Measurements from ENCODE around the gene TEKT3. TPM values are rescaled to one million over a fixed set of nuclear protein-coding genes. Genes with fewer than 3 reads are reported as not detected.

The TEKT3 gene
- total and polyA plus RNA-seq, 2 of the 4 experiments (the other 2 are of a cell fraction) = 0.15 TPM; not detected in 1

DNA sequence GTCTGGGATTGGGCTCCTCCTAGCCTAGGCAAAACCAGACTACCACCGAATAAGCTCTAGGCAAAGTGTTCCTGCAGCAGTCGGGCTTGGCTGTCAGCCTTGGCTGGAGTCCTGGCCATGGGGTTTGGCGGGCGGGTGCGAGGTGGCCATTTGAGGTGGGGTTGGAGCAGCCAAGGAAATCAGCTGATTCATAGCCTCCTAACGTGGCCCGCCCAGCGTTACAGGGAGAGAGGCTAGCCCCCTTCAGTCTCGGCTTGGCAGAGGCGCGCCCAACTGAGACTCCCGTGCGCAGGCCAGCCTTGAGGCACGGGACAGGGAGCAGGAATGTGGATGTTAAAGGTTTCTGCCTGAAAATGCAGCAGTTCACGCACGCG is 78.2 kb downstream of the TEKT3 start:
- WGBS, 2 experiments (ENCODE audit: extremely low coverage in 2 of 2, insufficient read length in 1 of 2) = no CpG with 5 or more reads among the region's 17 CpGs
- H3K79me1 ChIP-seq (ENCODE audit: low read depth in 1 of 2, low read length in 2 of 2) = peaks cover 17 to 28% of the 10 kb centered on the region in 2 experiments; a peak in 3 of 4 replicates
- peaks cover 5% of the 10 kb centered on the region; the same call in 1 of the 2 replicates for H3K4me1 ChIP-seq (ENCODE audit: control insufficient read depth, insufficient read depth, low read length)
- peak overlapping the region; percentile 59 for H2AK9ac ChIP-seq (replicated peaks; ENCODE audit: low read depth, low read length, poor library complexity)
- H3K9me1 ChIP-seq (ENCODE audit: insufficient read depth, low read length) = peaks cover 8% of the 10 kb centered on the region; the same call in 1 of the 2 replicates
- DNase-seq (peak; percentile 73), ATAC-seq (ENCODE audit: low read depth) (peak; percentile 36)
- H2AK5ac ChIP-seq (ENCODE audit: low read depth, low read length) = 0 out of 2 replicates have a peak overlapping the region, but pooled peaks have one; percentile 74
- in situ Hi-C loops (cut with MboI; ENCODE audit: low sequenced_read_pairs) = loop anchor here (10.0 to 25.0 kb wide), 3 partner anchors 172 to 699 kb away; no protein-coding TSS in a partner anchor
- dilution Hi-C loops (cut with HindIII; ENCODE audit: low sequenced_read_pairs, unreplicated experiment) = no loop called here
- peak overlapping the region; percentile 58 for H3K23ac ChIP-seq (ENCODE audit: low read depth, low read length)
- peak overlapping the region; percentile 87 for H3K4me2 ChIP-seq (ENCODE audit: low read depth, low read length)
- H3K27ac ChIP-seq (ENCODE audit: insufficient read depth, low read length) = peak overlapping the region; percentile 88
- peak overlapping the region; percentile 36 to 91; a peak in 2 of 4 replicates for H4K8ac ChIP-seq (ENCODE audit: low read depth in 2 of 2, low read length in 2 of 2)
- peak overlapping the region; percentile 81; the same call in 1 of the 2 replicates for H3K18ac ChIP-seq (ENCODE audit: low read depth, low read length)
- H4K5ac ChIP-seq (ENCODE audit: low read depth, low read length) = peak overlapping the region; percentile 49; the same call in 1 of the 2 replicates
- peak overlapping the region; percentile 89 for H3K9ac ChIP-seq (ENCODE audit: low read depth, low read length)
- peak overlapping the region; percentile 93 for H2BK120ac ChIP-seq (ENCODE audit: low read depth, low read length)
- H3K27me3 ChIP-seq (ENCODE audit: control insufficient read depth, insufficient read depth, low read length) = peaks cover 33% of the 10 kb centered on the region
- no TSS peak for BruUV-seq (replicated peaks)
- H3K4me3 ChIP-seq (ENCODE audit: insufficient read depth, low read depth, low read length) = peak overlapping the region; percentile 76
- peak overlapping the region; percentile 52; the same call in 1 of the 3 replicates for H2BK15ac ChIP-seq (ENCODE audit: low read depth, low read length)
- H2BK20ac ChIP-seq (ENCODE audit: low read depth, low read length) = peak overlapping the region; percentile 43
- H3K56ac ChIP-seq (ENCODE audit: extremely low read depth, insufficient read depth, low read length) = peak overlapping the region; percentile 67; the same call in 1 of the 2 replicates
- ChIA-PET CTCF (interaction anchor here (0.7 to 1.9 kb wide), 5 partner anchors 9 to 240 kb away, joined by 3 to 17 read pairs (median 6); no protein-coding TSS in a partner anchor), POLR2A (ENCODE audit: unreplicated experiment) (interaction anchor here (0.5 to 1.6 kb wide), 4 partner anchors 26 to 240 kb away, joined by 3 to 4 read pairs (median 4); no protein-coding TSS in a partner anchor)
- H3K14ac ChIP-seq (replicated peaks; ENCODE audit: low read depth, low read length) = peak overlapping the region; percentile 95; the same call in 1 of the 2 replicates
- no peak overlapping the region for H2BK5ac ChIP-seq (ENCODE audit: low read depth, low read length, poor library complexity, severe bottlenecking)
- H3K4ac ChIP-seq (ENCODE audit: low read depth, low read length) = peak overlapping the region; percentile 92
- H2AFZ ChIP-seq (replicated peaks; ENCODE audit: low read length, poor library complexity) = peak overlapping the region; percentile 95
- H3K36me3 ChIP-seq (ENCODE audit: control insufficient read depth, insufficient read depth, low read length) = peaks cover 14% of the 10 kb centered on the region
- no peaks in the 10 kb centered on the region for H3K9me3 ChIP-seq (ENCODE audit: control insufficient read depth, insufficient read depth, low read length)
- peak overlapping the region; percentile 86 for H4K91ac ChIP-seq (ENCODE audit: insufficient read depth, low read depth, low read length)
- intact Hi-C loops (cut with micrococcal nuclease) = loop anchor here (1.0 to 10.0 kb wide), 4 partner anchors 10 to 122 kb away; partner anchors contain the start of gene TEKT3
- peaks cover 16% of the 10 kb centered on the region; the same call in 1 of the 2 replicates for H4K20me1 ChIP-seq (ENCODE audit: insufficient read depth, low read length)
- TF ChIP-seq MXI1 (IDR thresholded peaks at IDR 0.05; ENCODE audit: borderline replicate concordance, low read depth, low read length) (0 out of 2 replicates have a peak, but pooled peaks have one; percentile 51), FOS (IDR thresholded peaks at IDR 0.05; ENCODE audit: low read depth, low read length) (no peak), RAD21 (IDR thresholded peaks at IDR 0.05; ENCODE audit: low read length) (no peak; the same call in 1 of the 2 replicates), RCOR1 (IDR thresholded peaks at IDR 0.05; ENCODE audit: insufficient replicate concordance, low read length) (no peak), CHD1 (IDR thresholded peaks at IDR 0.05; ENCODE audit: low read depth, low read length) (no peak), NFE2L2 (IDR thresholded peaks at IDR 0.05; ENCODE audit: low read depth, low read length) (no peak), BHLHE40 (IDR thresholded peaks at IDR 0.05; ENCODE audit: low read depth, low read length) (peak; percentile 96), MAZ (IDR thresholded peaks at IDR 0.05; ENCODE audit: borderline replicate concordance, low read depth, low read length) (peak; percentile 61; the same call in 1 of the 2 replicates), CEBPB (IDR thresholded peaks at IDR 0.05; ENCODE audit: low read depth, low read length) (no peak), POLR2A (IDR thresholded peaks at IDR 0.05; ENCODE audit: low read depth, low read length) (peak; percentile 41; the same call in 1 of the 2 replicates), SMC3 (IDR thresholded peaks at IDR 0.05; ENCODE audit: low read depth, low read length) (no peak)
- TF ChIP-seq, protein P1, sequence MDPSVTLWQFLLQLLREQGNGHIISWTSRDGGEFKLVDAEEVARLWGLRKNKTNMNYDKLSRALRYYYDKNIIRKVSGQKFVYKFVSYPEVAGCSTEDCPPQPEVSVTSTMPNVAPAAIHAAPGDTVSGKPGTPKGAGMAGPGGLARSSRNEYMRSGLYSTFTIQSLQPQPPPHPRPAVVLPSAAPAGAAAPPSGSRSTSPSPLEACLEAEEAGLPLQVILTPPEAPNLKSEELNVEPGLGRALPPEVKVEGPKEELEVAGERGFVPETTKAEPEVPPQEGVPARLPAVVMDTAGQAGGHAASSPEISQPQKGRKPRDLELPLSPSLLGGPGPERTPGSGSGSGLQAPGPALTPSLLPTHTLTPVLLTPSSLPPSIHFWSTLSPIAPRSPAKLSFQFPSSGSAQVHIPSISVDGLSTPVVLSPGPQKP (IDR thresholded peaks at IDR 0.05; ENCODE audit: borderline replicate concordance, low read depth, low read length) = no peak
- TF ChIP-seq, protein P2, sequence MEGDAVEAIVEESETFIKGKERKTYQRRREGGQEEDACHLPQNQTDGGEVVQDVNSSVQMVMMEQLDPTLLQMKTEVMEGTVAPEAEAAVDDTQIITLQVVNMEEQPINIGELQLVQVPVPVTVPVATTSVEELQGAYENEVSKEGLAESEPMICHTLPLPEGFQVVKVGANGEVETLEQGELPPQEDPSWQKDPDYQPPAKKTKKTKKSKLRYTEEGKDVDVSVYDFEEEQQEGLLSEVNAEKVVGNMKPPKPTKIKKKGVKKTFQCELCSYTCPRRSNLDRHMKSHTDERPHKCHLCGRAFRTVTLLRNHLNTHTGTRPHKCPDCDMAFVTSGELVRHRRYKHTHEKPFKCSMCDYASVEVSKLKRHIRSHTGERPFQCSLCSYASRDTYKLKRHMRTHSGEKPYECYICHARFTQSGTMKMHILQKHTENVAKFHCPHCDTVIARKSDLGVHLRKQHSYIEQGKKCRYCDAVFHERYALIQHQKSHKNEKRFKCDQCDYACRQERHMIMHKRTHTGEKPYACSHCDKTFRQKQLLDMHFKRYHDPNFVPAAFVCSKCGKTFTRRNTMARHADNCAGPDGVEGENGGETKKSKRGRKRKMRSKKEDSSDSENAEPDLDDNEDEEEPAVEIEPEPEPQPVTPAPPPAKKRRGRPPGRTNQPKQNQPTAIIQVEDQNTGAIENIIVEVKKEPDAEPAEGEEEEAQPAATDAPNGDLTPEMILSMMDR (conservative IDR thresholded peaks at IDR 0.05; ENCODE audit: low read depth, low read length) = no peak
- TF ChIP-seq, protein P3, sequence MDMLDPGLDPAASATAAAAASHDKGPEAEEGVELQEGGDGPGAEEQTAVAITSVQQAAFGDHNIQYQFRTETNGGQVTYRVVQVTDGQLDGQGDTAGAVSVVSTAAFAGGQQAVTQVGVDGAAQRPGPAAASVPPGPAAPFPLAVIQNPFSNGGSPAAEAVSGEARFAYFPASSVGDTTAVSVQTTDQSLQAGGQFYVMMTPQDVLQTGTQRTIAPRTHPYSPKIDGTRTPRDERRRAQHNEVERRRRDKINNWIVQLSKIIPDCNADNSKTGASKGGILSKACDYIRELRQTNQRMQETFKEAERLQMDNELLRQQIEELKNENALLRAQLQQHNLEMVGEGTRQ (IDR thresholded peaks at IDR 0.05; ENCODE audit: low read depth, low read length) = no peak
